Upper lobe of left lung (tissue), 6 donors: ENCODE measurements around the gene CDC40. TPM values are rescaled to one million over a fixed set of nuclear protein-coding genes. Genes with fewer than 3 reads are reported as not detected.

Experiments
- ATAC-seq, 2 donors: fragments of 200-7000 bp; cut with Tn5 transposase; one replicate each; pipeline ENCODE4 v1.9.1; 2022; ENCODE audit warnings: mild to moderate bottlenecking in 2 of 2, moderate library complexity in 2 of 2; ENCODE audit not compliant: low FRiP score in 2 of 2
- DNase-seq, 2 donors: peaks; one replicate each; pipeline ENCODE4 v3.0.0-alpha.2; 2019 to 2020
- H3K27ac ChIP-seq, 4 donors: fragments of 200-600 bp; sonication (generic); one replicate each; pipeline ENCODE4 v1.5.1; 2016 to 2019
- H3K27me3 ChIP-seq, 4 donors: fragments of 200-600 bp; sonication (generic); one replicate each; pipeline ENCODE4 v1.5.1; 2017 to 2019
- H3K36me3 ChIP-seq, 4 donors: fragments of 200-600 bp; sonication (generic); one replicate each; pipeline ENCODE4 v1.5.1; 2016 to 2019
- H3K4me1 ChIP-seq, 4 donors: fragments of 200-600 bp; sonication (generic); one replicate each; pipeline ENCODE4 v1.5.1; 2018 to 2019
- H3K4me3 ChIP-seq, 4 donors: fragments of 200-600 bp; sonication (generic); one replicate each; pipeline ENCODE4 v1.5.1; 2017 to 2019; ENCODE audit warnings: mild to moderate bottlenecking in 2 of 4, moderate library complexity in 1 of 4
- H3K9me3 ChIP-seq, 4 donors: fragments of 200-600 bp; sonication (generic); one replicate each; pipeline ENCODE4 v1.5.1; 2018 to 2019
- CTCF ChIP-seq, 6 experiments: fragments of 450-650 bp in 4 of 6; fragments of 200-600 bp in 2 of 6; sonication (generic) in 2 of 6; IDR thresholded peaks; one replicate each; pipeline ENCODE4 v1.5.1; 2016 to 2019; ENCODE audit warnings: antibody characterized with exemption in 6 of 6
- EP300 ChIP-seq, 4 donors: sonication (generic); formaldehyde crosslinking; IDR thresholded peaks; one replicate each; pipeline ENCODE4 v1.5.1; 2017; ENCODE audit warnings: antibody characterized with exemption in 4 of 4, control low read depth in 2 of 4
- POLR2A ChIP-seq, 4 donors: fragments of 450-650 bp; IDR thresholded peaks; one replicate each; pipeline ENCODE4 v1.5.1; 2016 to 2017; ENCODE audit warnings: antibody characterized with exemption in 4 of 4, mild to moderate bottlenecking in 2 of 4
- POLR2AphosphoS5 ChIP-seq, 2 donors: sonication (generic); formaldehyde crosslinking; IDR thresholded peaks; one replicate each; pipeline ENCODE4 v1.5.1; 2017; ENCODE audit warnings: antibody characterized with exemption in 2 of 2
- WGBS, 2 donors: methylation state at CpG; one replicate each; pipeline ENCODE4 v1.1.5; 2017 to 2018; 5-methylcytosine and 5-hydroxymethylcytosine counted together
- total RNA-seq, 6 donors: library from RNA; depleted of rRNA in 4 of 6; stranded (reverse); fragments of >200 nt in 4 of 6; gene quantifications; one replicate each; pipeline versions ENCODE4 v1.1.0 to v1.2.1, GENCODE V29; 2016 to 2021
- donor health status: DM: no; HTN: no; CAD: no; lungs with moderate emphysema.
- donor health status: DM: no; HTN: yes; CAD: no; lungs with severe emphysema.

CDC40 gene
- total RNA-seq, 6 donors from 2014 or later, result 10.0 to 34.5 (median 20.9) TPM

GRCh38 chr6:110277100-110277665, 97.0 kb downstream of the CDC40 start:
- Histone ChIP-seq H3K27ac (no peak overlapping the region), H3K4me3 (no peak overlapping the region), H3K27me3 (no peaks in the 10 kb centered on the region), H3K9me3 (no peaks in the 10 kb centered on the region), H3K4me1 (no peaks in the 10 kb centered on the region), H3K36me3 (no peaks in the 10 kb centered on the region)
- 70 to 75% methylated on average over 7 of the region's 7 CpGs for WGBS, 2 donors
- no peak for DNase-seq
- no peak for ATAC-seq
- no peak for TF ChIP-seq EP300 (IDR thresholded peaks at IDR 0.05)
- no peak for TF ChIP-seq POLR2AphosphoS5 (IDR thresholded peaks at IDR 0.05)
- TF ChIP-seq POLR2A (IDR thresholded peaks at IDR 0.05), result no peak
- no peak for TF ChIP-seq CTCF (IDR thresholded peaks at IDR 0.05)

Other genes starting within 250 kb of the CDC40 start
- gene GPR6, start 202.1 kb upstream of the CDC40 start, total RNA-seq, result not detected
- gene WASF1, start 757 bp upstream of the CDC40 start, total RNA-seq, result 1 to 10 TPM; 2.0 to 9.4 (median 4.3) TPM
- gene METTL24, start 177.9 kb downstream of the CDC40 start, total RNA-seq, result 1 to 10 TPM in 4 of 6 donors, under 1 TPM in 1, not detected in 1; 0.78 to 2.7 (median 1.8) TPM
- 1 to 10 TPM; 1.4 to 7.6 (median 3.2) TPM for gene DDO, start 235.1 kb downstream of the CDC40 start, total RNA-seq